Caki2 (cell line): ENCODE results near the gene ANKRD39. TPM values are rescaled to one million over a fixed set of nuclear protein-coding genes. Genes with fewer than 3 reads are reported as not detected.

ENCODE experiments used
- DNase-seq: peaks from one replicate; pipeline ENCODE4 v3.0.0-alpha.2; 2015; ENCODE audit warnings: low read depth
- in situ Hi-C: cut with HindIII; loops from 2 replicates; pipeline ENCODE4 v1.10.0; 2016; ENCODE audit warnings: low sequenced_read_pairs, low pct_unique_long_range_greater_than_20kb, mixed read lengths
- total RNA-seq: library from RNA; depleted of rRNA; stranded (reverse); fragments of >200 nt; shearing (Covaris generic); gene quantifications from 2 replicates; pipeline ENCODE4 v1.2.3, GENCODE V29; 2014; ENCODE audit warnings: low replicate concordance

ANKRD39 gene
- total RNA-seq, 1 experiment from 2014 or later = 33.2 TPM

DNA sequence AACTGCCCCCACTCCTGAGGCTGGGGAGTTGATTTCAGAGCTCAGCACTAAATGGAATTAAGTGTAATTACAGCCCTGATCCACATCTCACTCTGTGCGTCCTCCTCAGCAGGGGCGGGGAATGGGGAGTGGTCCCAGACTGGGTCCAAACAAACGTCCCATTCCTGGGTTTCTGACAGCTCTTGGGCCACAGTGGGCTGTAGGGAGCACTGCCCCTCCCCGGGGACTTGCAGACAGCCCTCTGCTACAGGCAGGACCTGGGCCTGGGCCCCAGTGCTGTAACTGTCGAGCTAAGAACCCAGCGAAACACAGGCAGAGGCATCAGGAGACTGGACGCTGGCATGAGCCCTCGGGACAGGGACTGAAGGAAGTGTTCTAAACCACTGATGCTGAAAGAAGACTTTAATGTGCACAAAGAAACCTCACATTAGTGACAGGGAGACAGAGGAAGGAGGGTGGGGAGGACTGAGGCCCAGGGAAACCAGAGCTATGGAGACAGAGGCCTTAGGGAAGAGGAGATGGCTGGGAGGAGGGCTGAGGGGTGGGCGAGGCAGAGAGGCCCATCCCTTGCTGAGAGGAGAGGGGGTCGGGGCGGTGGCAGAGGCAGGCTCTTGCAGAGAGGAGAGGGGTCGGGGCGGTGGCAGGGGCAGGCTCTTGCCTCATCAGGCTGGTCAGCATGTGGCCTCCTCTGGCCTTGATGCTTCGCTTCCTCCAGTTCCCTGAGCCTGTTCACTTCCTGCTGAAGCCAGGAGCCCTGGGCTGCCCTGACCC, 17.9 kb upstream of the ANKRD39 start:
- no peak for DNase-seq
- in situ Hi-C loops = no loop called here

DNA sequence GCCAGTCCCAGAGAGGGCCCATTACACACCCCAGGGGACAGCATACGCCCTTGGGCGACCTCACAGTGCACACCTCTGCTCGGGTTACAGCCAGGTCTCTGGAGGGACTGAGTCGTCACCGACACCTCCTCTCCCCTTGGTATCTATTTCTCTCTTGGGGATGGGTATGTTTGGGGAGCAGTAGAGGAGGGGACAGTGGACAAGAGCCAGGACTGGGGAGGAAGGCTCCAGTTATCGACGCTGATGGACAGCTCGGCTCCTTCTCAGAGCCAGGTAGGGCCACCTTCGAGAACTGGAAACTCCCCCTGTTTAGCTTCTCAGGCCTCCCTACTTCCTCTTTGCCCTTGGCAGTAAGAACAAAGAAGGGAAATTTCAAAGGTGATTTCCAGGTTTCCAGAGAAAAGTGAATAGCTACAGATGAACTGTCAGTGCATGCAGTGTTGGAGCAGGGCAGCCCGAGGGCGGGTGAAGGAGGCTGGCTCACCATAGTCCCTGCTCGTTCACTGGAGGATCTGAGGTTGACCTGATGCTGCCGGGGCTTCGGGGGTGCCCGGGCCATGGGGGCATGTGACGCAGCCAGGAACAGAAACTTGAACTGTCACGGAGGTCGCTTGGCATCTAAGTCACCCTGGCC, 16.5 kb upstream of the ANKRD39 start:
- no peak for DNase-seq
- in situ Hi-C loops = no loop called here

DNA sequence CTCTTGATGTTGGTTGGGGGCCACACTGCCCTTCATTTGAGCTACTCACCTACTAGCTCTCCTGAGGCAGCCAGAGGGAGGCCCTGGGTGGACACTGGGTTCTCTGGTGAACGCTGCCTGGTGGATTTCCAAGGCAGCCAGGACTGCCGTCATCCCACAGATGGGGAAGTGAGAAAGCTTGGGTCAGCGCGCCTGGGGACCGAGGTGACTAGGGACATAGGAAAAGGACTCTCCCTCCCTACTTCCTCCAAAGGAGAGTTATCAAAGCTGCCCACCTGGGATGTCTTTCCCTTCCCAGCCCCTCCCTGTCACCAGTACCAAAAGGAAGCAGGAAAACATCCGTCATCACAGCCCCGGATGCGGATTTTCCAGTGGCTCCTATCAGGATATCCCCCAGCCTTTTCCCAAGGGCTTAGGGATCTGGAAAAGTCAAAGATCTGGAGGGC, 15.9 kb upstream of the ANKRD39 start:
- no peak for DNase-seq
- in situ Hi-C loops = no loop called here

DNA sequence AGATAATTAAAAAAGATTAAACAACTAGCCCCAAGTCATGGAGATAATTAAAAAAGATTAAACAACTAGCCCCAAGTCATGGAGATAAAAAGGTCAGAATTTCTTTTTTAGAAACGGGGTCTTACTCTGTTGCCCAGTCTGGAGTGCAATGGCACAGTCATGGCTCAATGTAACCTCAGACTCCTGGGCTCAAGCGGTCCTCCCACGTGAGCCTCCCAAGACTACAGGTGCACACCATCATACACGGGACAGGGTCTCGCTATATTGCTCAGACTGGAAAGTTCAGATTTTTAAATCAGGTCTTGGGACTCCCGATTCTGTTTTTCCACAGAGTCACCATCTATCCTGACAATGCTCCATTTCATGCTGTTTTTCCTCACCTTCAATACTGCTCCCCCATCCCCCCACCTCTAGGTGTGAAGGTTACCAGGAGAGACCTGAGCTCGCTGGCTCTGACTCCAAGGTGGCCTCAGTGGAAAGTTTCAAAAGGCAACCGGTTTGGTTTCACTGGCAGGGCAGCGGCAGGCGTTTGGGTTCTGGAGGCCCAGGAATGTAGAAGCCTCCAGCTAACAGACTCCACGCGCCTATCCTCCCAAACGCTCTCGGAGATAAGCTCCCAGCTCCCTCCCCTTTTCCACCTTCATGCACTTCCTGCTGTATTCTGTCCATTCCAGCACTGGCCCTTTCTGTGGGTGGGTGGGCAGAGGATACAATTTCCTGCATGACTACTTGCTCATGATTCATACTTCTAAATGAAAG, 15.0 kb upstream of the ANKRD39 start:
- DNase-seq = no peak
- in situ Hi-C loops = no loop called here

DNA sequence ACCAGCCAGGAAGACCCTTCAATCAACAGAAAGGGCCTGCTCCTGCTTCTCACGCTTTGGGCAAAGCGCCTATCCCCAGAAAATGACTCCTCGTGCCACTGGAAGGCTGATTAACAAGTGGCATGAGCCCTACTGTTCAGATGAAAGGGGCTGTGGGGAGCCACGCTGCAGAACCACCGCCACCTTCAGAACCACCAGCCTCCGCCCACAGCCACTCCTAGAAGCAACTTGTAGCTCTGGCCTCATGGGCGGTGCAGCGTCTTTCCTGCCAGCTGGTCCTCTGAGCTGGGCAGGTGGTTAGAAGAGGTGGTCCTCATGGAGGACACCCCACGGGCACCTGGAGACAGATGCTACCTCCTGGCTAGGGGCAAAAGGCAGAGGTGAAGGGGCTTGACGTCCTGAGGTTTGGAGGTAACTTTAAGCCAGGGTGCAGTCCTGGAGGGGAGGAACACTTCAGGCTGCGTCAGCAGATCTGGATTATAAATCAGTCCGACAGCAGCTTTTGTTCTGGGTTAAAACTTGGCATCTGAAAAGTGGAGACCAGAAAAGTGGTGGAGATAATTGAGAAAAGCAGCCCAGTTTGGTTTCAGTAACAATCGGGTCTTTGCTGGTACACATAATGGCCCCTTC, 12.9 kb upstream of the ANKRD39 start:
- no peak for DNase-seq
- in situ Hi-C loops = no loop called here

DNA sequence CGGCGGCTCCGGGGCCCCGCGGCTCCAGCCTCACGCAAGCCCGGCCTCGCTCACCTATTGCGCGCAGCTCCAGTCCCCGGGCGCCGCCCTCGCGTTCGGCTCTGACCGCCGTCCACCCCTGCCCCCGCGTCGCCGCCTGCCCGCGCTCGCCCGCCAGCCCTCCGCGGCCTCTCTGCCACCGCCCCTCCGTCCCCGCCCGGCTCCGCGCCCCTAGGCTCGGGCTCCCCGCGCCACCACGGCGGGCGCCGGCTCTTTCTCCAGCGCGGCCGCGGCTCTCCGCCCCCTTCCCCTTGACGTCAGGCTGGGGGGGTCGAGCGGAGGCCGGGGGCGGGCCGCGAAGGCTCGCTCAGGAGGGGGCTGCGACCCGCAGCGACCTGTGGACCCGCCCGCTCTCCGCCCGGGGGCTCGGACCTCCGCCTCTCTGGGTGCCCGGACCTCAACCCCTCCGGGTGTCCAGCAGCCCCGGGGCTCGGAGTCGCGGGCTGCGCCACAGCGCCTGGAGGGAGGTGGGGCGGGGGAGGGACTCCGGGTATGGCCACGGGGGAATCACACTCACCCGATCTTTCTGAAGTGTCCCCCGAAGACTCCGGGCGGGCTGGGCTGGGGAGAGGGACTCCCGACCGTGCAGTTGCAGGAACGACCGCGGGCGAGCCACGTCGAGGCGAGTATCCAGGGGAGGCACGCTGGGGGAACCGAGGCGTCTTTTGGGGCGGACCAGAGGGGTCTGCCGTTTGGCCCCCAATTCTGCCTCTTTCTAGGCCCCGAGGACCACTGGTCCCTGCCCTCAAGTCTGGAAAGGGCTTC, 12.2 kb upstream of the ANKRD39 start, which contains the start of gene SEMA4C:
TSS of gene SEMA4C (minus strand) at position 259 of the 804 bp plus-strand sequence. CDS start 2,194 bp downstream, outside the sequence.
- in situ Hi-C loops = no loop called here

DNA sequence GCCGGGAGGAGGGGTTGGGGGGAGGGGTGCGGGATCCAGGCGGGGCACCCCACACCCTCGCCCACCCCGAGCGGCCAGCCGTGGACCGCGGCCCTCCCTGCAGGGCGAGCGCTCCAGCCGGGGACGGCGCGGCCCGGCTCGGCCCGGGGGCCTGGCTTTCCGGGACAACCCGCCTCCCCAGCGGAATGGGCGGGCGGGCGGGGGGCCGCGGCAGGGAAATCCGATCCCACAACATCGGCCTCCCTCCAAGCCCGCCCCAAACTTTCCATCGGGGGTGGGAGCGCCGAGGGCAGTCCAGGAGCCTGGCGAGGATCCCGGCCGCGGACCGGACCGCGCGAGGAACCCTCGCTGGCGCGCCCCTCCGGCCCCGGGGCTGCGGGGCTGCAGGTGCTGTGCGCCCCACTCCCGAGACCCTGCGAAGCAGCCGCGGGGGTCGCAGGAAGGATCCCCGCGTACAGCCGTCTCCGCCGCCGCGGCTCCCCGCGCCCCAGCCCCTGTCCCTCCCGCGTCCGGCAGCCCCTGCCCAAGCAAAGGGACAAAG, 11.5 kb upstream of the ANKRD39 start:
- DNase-seq = peak; percentile 61
- in situ Hi-C loops = no loop called here

More for the DNA sequence above, 12.2 kb upstream of the ANKRD39 start, which contains the start of gene SEMA4C:
- peak; percentile 56 for DNase-seq

DNA sequence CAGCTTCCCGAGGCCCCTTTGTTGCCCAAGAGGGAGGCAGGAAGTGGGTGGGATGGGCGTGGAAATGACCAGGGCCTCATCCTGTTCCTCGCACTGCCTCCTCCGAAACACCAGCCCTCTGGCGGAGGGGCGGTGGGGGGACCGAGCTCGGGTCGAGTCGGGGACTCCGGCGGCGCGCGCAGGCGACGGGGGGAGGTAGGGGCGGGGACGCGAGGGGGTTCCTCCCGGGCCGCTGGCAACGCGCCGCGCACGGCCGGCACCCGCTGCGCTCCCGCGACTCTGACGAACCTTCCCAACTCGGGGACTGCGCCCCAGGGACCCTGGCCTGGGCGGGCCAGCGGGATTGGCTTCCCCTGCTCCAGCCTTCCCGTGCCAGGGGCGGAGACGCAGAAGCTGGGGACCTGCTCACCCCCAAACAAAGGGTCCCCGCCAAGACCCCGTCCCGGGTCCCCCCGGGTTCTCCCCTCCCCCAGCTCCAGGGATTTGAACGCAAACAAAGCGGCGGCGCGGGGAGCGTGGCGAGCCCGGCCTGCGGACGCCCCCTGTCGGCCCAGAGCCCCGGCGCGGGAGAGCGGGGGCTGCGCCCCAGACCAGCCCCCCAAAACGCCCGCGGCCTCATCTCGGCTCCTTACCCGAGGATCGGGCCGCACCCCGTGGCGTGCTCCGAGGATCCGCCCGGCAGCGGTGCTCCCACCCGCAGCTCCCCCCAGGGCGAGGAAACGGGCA, 10.9 kb upstream of the ANKRD39 start:
- peak; percentile 69 for DNase-seq
- in situ Hi-C loops = no loop called here

DNA sequence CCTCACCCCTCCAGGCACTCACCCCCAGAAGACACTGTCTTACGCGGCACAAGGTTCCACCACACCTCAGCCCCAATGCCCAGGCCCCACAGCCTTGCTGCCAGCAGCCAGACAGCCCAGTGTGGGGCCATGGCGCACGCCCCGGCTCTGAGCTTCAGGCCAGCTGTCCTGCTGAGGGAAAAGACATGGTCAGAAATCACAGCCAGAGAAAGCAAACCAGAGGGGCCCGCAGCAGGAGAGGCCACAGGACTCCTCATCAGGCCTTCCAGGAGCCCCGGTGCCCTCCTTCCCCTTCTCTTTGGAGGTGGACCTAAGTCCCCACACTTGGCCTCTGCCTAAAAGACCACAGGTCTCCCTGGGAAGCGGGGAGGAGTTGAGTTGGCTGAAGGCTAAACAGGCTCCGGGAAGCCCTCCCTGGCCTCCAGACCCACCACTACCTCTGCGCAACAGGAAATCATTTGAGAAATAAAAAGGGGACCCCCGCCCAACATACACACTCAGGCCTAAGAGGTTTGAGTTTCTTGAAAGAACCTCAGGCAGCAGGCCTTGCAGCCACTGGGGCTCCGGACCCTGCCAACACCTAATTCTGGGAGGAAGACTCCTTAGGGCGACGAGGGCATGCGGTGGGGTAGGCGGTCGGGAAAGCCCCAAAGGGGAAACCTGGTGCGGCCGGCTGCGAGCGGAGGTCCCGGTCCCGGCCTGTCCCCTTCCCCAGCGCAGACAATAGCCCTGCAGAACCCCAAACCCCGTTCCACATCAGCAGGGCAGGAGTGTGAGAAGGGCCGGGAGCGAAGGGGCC, 10.1 kb upstream of the ANKRD39 start:
- in situ Hi-C loops = no loop called here
- DNase-seq = no peak

DNA sequence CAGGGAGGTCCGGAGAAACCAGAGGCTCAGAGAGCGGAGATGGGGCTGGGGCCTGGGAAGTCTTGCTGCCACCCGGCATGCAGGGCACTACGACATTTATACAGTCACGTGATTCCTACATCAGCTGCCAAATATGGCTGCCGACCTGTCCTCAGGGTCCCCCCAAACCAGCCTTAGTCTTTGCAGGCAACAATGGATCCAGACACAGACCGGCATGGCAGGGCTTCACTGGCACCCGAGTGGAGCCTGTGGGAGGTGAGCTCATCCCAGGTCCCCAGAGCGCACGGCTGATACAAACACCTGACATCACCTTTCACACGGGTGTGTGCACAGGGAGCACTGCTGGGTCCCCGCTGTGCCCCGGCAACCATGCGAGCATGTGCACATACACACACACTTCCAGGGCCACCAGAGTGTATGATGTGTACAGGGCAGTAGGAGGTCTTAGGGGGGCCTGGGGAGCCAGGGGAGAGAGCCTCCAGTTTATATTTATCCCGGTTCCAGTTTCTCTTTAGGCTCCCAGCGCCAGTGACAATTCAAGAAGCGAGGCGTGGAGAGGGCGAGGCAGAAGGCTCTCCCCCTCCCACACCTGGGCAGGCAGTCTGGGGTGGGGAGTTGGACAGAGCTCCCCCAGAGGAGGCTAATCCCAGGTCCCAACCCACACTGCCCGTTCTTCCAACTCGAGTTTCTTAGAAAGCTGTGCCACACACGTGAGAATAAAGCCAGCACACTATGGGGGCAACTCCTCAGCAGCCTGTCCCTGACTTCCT, 9.4 kb upstream of the ANKRD39 start:
- in situ Hi-C loops = no loop called here
- no peak for DNase-seq

DNA sequence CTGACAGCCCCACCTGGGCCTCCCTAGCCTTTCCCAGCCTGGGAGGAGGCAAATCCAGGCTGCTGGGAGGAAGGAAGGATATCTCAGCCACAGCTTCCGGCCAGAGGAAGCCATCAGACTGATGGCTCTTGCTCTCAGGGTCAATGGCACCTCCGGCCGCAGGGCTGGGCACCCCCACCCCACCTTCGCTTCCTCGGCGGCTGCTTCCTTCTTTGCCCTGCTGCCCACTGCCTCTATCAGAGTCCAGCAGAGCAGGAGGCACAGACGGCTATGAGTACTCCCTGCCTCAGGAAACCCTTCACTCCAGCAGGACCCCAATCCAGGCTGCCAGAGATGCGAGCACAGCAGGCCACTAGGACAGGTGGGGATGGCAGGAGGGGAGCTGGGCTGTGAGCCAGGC, 8.8 kb upstream of the ANKRD39 start:
- DNase-seq = no peak
- in situ Hi-C loops = no loop called here

DNA sequence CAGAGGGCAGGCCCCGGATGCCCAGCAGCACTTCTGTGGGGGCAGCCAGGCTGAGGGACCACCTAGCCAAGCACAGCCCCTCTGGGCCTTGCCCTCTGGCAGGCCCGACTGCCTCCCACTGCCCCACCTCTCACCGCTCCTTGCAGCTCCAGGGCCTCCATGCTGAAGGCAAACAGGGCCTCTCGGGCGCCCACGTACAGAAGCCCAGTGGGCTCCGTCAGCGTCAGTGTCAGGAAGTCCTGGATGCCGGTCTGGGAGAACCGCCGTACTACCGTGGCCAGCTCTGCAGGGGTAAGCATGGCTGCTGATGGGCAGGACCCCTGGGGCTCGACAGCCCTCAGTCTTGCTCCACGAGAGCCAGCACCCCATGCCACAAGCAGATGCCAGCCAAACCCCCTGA, 8.3 kb upstream of the ANKRD39 start:
- in situ Hi-C loops = no loop called here
- no peak for DNase-seq

DNA sequence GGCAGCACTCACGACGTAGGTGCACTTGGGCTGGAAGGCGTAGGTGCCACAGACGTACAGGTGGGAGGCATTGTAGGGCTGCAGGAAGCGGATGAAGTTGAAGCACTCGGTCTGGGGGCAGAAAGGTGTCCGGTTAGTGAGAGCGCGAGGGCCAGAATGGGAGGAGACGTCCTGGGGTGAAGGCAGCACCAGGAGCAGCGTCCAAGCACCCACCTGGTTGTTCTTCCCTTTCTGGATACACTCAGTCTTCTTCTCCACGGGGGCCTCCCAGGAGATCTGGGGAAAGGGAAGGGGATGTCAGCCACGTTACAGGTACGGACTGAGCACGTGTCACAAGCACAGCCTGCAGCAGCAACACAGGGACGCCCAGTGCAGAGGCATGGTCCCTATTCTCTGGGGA, 7.8 kb upstream of the ANKRD39 start:
- in situ Hi-C loops = no loop called here
- no peak for DNase-seq

DNA sequence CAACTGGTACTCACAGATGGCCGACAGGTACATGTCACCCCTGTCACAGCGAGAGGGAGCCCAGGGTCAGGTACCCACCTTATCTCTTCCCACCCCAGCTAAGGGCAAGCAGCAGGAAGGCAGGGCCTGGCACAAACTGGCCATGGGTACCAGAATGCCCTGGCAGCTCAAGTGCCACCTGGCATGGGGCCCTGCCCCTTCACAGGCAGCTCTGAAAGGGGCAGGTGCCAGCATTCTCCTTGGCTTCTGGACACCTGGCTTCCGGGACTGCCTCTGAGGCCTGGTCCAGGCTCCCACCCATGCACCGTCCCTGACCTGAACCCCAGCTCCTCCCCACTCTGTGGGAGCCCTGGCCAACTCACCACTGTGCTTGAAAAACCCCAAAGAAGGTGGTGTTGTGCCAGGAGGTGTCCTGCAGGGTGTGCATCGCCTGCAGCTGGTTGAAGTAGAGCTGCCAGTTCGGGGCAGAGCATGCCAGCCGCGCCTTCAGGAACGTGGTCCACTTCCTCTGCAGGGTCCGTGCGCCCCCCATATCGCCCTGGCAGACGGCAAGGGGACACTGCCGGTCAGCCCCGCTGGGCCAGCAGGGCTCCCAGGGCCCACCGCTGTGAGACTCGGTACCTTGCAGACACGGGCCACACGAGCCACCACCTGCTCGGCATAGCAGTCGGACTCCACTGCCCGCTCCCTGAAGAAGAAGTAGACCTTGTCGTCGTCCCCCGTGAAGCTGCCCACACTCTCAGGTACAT, 6.7 kb upstream of the ANKRD39 start:
- DNase-seq = no peak
- in situ Hi-C loops = no loop called here
